Cerebellar nuclear complex (tissue), 1 donor: ENCODE results near the gene ENPP7.

Source experiments
- DNase-seq, 2 experiments: peaks; one replicate each; lab custom pipeline; 2025; lab: John Stamatoyannopoulos, UW

The ENPP7 gene

DNA sequence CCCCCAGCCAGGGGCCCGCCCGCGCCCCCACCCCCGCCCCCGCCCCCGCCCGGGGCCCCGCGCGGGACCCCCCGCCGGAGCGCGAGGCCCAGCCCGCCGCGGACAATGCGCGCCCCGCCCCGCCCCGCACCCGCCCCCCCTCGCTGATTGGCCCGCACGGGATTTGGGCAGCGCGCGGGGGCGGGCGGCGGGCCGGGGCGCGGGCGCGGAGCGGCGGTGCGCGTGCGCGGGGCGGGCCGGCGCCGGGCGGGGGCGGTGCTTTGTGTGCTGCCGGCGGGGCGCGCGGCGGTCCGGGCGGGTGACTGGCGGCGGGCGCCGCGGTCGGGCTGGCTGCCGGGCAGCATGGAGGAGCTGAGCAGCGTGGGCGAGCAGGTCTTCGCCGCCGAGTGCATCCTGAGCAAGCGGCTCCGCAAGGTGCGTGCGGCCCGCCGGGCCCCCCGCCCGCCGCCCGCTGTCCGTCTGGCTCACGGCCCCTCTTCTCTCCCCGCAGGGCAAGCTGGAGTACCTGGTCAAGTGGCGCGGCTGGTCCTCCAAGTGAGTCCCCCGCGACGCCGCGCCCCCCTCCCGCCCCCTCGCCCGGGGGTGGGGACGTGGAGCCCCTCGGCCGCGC, 47.3 kb downstream of the ENPP7 start, which contains the start of gene CBX2:
TSS of gene CBX2 (plus strand) at position 255 of the 610 bp plus-strand sequence. CDS start at position 343, 88 bp downstream.
- DNase-seq: no peak

DNA sequence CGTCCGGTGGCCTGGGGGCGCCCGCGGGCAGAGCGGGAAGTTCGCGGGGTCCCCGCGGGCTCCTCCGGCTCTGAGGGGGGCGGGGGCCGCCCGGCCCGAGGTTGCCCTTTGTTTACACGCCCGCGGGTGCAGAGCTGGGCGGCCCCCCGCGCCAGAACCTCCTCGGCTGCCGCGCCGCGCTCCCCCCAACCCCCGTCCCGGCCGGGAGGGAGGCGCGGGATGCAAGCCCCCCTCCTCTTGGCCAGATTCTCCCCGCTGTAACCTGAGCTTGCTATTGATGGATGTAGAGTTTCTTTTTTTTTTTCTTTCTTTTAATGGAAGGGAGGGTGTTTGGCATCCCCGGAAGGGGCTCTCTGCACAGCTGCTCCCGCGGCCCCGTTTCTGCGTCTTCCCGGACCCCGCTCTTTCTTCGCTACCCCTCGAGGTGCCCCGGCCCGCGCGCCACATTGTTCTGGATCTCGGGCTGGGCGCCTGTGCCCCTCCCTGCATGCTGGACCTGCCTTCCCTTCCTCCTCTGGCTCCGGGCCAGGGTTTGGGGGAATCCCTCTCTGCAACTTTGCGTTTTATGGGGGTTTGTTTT, 47.9 kb downstream of the ENPP7 start:
- no peak for DNase-seq

DNA sequence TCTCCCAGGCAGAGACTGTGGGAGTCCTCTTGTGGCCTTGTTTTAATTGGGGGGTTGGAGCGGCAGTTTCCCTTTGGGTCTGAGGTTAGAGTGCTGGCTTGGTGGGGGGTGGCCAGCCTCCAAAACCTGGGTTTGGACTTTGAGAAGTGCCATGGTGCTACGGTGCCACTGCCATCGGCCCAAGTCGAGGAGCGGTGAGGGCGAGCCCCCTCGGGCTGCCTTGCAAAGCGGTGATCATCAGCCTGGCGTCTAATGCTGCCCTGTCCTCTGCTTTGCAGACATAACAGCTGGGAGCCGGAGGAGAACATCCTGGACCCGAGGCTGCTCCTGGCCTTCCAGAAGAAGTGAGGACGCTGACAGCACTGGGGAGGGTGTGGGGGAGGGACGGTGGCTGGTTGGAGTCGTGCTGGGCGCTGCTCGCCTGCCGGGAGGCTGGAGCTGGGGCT, 48.4 kb downstream of the ENPP7 start:
- no peak for DNase-seq

DNA sequence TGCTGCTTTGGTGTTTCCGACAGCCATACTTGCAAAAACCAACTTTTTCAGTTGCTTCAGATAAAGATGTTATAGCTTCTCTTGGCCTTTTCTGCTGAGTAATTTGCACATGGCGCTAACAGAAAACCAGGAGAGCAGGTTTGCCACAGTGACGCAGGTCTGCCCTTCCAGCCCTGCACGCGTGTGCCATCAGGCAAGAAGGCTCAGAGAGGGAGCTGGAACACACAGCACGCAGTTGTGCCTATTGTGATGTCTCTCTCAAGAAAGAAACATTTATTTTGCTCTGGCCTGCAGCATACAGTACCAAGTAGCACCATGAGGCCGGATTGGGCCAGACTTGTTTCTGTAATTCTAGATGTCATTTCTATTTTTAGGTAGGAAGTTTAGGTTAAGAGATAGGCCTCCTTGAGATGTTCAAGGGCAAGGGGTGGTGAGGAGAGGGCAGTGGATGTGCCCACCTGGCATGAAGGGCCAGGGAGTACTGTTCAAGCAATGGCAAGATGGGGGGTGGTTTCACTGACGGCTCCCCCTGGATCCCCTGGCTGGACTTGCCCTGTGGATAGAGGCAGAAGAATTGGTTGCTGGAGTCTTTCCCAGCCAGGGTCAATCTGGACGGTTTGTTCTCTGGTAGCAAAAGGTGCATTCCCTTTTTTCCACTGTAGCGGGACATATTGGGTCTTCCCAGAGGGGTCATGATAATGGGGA, 49.1 kb downstream of the ENPP7 start:
- no peak for DNase-seq

DNA sequence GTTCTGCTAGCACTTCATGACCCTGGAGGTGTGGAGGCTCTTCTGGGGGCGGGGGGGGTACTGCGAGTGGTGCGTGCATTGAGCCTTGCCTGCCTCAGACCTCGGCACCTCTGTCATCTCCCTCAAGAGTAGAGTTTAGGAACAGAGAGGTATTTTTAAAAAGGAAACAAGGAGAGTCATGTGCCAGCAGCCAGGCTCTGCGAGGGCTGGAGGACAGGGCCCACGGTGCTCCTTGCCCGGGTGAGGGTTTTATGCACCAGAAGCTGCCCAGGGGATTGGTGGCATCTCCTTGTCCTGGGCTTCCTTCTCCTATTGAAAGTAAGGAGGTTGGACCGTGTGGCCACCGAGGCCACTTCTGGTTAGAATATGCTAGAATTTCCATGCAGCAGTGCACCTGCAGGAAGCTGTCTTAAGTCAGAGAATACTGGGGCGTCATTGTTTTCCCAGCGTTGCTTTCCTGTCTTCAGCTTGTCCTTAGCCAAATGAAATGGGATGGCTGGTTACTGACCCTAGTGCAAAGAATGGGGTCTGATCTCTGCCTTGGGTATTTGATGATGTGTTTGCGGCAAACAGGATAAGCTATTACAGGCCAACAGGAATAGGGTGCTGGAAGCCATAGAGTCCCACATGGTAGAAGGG, 50.4 kb downstream of the ENPP7 start:
- no peak for DNase-seq

DNA sequence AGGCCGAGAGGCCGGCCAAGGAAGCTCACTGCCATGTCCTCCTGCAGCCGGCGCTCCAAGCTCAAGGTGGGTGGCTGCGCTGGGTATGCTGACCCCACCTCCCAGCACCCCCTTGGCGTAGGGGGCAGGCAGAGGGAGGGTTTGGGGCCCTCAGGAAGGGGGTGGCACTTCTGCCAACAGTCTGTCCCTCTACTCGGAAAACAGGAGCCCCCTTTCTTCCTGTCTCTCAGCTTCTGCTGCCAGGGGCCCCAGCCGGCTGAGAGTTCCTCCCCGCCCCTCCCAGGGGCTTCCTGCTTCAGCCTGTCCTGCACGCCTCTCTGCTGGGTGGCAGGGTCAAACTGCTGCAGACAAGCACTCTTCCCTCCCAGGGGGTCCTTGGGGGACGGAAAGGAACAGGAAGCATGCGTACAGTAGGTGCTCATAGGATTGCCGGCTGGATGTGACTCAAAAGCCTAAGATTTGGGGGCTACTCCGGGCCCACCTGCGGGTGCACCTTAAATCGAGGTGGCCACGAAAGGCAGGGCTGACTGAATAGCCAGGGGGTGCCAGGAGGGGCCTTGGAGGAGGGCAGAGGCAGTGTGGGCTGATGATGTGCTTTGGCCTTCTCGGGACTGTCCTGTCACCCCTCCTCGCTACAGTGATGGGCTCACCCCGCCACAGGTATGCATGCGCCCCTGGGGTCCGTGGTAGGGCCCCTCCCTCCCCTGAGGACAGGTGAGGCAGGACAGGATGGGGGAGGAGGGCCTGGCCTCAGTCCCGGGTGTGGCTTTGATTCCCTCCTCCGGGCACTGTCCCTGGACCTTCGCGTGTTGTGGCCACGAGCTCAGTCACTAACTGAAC, 51.2 kb downstream of the ENPP7 start:
- DNase-seq: no peak

DNA sequence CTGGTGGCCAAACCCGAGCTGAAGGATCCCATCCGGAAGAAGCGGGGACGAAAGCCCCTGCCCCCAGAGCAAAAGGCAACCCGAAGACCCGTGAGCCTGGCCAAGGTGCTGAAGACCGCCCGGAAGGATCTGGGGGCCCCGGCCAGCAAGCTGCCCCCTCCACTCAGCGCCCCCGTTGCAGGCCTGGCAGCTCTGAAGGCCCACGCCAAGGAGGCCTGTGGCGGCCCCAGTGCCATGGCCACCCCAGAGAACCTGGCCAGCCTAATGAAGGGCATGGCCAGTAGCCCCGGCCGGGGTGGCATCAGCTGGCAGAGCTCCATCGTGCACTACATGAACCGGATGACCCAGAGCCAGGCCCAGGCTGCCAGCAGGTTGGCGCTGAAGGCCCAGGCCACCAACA, 53.1 kb downstream of the ENPP7 start:
- no peak for DNase-seq

DNA sequence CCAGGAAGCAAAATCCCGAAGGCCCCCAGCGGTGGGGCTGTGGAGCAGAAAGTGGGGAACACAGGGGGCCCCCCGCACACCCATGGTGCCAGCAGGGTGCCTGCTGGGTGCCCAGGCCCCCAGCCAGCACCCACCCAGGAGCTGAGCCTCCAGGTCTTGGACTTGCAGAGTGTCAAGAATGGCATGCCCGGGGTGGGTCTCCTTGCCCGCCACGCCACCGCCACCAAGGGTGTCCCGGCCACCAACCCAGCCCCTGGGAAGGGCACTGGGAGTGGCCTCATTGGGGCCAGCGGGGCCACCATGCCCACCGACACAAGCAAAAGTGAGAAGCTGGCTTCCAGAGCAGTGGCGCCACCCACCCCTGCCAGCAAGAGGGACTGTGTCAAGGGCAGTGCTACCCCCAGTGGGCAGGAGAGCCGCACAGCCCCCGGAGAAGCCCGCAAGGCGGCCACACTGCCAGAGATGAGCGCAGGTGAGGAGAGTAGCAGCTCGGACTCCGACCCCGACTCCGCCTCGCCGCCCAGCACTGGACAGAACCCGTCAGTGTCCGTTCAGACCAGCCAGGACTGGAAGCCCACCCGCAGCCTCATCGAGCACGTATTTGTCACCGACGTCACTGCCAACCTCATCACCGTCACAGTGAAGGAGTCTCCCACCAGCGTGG, 53.7 kb downstream of the ENPP7 start:
- DNase-seq: no peak

DNA sequence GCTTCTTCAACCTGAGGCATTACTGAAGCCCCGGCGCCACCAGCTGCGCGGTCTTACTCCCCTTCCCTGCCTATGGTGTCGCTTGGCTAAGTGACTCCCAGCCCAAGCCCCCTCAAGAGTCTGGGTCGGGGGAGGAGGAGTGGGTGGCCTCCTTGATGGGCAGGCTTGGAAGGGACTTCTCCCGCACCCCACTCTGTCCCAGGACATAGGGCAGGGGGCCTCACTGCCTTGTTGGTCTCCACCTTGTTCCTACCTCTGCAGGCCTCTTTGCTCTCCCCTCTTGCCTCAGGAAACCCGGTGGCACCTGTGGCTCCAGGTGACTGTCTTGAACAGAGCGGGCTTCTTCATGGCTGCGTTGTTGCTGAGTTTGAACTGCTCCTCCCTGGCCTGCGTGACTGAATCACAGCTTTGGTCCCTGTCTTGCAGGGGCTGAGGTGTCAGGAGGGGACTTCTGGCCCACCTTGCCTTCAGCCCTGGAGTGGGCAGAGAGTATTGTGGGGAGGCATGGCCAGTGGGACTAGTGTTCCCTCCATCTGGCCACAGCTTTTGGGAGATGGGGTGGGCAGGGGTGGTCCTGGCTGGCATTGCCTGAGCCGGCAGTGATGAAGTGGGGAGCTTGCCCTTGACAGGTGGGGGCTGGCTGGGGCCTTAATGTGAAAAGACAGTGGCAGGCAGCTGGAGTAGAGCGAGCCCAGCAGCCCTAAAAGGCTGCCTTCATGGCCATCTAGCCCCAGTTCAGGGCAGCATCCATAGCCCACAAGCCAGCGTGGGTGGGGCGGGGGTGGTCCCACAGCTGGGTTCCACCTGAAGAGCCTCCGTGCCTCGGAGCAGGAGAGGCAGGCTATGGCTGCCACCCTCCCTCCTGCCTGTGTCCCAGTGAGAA, 54.5 kb downstream of the ENPP7 start:
- no peak for DNase-seq

DNA sequence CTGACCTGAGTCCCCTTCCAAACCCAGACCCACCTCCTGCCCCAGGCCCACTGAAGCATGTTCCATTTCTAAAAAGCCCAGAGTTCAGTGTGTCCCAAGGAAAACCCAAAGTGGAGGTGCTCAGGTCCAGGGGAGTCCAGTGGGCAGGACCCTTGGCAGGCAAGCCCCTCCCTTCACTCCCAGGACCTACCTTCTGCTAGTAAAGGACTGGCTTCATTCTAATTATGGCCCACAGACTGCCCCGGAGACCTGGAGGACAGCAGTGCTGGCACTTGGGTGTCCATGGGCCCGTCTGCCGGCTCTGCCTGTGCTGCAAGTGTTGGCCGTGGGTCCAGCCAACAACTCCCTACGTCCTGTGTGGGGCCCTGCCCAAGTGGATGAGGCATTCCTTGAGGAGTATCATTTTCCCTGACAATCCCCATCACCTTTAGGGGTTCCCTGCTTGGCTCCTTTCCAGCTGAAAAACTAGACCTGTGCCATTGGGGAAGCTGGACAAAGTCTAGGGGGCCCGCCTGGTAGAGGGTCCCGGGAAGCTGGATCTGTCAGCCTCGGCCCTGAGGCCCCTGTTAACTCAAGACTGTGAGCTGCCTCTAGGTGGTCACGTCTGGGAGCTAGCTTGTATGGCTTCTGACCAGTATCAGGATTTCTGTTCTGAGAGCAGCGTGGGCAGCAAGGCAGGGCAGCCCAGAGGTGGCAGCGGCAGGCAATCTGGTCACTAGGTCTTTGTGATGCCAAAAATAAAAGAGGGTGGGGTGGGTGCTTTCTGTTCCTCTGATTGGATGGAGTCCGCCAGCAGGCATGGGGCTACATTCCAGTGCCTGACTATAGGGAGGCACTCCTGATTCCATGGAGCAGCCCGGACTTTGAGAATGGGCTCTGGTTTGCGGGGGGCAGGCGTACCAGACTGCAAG, 55.4 kb downstream of the ENPP7 start:
- no peak for DNase-seq

DNA sequence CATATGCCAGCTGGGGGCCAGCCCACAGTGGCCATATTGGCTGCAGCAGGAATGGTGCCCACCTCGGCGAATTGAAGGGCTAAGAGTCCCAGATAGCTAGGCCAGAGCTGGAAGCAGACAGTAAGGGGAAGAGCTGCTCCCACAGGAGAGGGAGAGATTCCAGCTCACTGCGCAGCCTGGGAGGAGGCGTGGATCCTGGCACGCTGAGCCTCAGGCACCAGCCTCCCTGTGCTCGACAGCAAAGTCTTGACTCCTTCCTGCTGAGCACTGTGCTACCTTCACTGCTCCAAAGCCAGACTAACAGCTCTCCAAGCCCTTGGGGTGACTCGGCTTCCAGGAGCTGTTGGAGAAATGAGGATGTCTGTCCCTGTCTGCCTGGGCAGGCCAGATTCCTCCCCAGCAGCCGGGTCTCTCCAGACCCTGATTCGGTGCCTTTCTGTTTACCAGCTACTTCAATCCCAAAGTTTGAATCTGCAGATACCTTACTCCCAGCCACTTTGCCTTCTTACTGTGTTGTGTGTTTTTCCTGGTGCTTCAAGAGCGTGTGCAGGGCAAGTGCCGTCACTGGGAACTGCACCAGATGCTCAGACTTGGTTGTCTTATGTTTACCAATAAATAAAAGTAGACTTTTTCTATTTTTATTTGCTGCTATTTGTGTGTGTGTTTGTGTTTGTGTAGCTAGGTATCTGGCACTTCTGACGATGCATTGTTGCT, 56.3 kb downstream of the ENPP7 start:
- no peak for DNase-seq

DNA sequence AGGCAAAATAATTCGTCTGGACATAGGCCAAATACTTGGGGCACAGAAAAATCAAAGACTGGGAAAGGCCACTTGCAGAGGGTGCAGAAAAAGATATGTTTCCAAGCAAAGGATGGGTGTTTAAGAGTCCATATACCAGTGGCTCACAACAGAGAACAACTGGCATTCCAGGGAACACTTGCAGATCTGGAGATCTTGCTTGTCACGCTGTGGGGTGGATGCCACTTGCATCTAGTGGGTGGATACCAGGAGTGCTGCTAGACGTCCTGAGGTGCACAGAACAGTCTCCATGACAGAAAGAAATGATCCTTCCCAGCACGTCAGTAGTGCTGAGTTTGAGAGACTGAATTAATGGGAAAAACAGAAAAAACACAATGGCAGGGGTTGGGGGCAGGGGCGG, 57.7 kb downstream of the ENPP7 start:
- DNase-seq: no peak

DNA sequence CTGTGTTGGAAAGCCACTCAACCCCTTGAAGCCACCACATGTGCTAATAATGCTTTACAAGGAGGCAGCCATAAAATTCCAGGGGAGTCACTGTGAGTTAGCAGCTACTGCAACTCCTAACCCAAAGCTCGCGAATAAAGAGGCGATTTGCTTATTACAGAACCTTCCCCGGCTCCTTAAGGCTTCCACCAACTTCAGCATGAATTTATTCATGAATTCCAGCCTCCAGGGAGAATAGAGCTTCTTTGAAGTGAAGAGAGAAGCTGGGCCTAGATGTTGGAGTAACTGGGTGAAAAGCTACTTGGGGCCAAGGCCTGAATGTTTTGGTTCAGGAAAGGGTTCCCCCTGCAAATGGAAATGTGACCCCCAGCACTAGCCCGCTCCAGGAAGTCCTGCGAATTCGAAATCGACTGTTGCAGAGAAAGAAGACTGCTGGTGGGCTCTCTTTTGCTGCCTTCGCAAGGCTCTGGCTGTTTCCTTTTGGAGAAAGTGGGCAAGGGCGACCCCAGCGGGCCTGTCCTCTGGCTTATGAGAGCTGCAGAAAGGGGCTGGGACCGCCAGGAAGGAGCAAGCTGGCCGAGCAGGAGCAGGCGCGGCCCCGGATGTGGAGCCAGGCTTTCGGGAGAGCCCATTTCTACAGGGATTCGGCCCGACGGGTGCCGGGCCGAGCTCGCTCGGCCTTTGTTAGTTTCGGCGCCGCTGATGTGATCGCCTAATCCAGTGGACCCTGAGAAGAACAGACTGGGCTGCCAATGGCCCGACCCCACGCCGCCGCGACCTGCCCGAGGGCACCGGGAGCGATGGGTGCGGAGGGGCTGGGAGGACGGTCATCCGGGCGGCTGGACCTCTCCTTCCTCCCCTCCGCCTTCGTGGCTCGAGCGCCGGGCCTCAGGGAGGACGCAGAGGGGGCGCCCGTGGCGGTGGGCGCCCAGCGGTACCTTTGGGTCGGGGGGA, 58.5 kb downstream of the ENPP7 start:
- no peak for DNase-seq

DNA sequence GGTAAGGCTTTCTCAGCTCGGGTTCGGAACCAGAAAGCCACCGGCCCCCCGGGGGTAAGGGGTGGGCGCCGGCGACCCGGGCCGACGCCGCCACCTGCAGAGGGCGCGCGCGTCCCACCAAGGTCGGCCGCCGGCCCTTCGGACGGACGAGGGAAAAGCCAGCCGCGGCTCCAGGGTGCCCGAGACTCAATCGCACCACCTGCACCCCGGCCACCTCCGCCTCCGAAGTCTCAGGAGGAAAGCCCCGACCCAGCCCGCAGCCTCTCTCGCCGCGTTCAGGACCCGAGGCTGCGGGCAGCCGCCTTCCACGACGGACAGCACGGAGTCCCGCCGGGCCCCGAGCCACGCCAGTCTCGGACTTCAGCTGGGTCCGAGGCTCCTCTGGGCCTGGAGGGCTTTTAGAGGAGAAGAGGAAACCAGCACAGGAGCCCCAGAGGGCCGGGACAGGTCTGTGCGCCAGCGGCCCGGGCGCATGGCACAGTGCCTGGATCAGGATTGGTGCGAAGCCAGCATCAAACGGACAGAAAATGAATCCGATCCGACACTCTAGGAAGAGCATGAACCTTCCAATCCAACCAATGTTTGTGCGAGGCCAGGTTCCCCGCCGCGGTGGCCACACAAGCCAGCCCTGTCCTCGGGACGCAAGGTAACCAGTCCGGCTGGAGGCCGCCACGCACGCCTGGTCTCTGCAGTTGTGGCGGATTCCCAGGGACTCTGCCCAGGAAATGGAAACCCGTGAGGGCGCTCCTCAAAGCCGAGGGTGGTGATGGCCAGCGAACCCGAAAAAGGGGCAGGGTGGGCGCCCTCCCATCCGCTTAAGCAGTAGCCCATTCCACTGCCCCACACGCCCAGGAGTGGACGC, 59.4 kb downstream of the ENPP7 start:
- DNase-seq: no peak

DNA sequence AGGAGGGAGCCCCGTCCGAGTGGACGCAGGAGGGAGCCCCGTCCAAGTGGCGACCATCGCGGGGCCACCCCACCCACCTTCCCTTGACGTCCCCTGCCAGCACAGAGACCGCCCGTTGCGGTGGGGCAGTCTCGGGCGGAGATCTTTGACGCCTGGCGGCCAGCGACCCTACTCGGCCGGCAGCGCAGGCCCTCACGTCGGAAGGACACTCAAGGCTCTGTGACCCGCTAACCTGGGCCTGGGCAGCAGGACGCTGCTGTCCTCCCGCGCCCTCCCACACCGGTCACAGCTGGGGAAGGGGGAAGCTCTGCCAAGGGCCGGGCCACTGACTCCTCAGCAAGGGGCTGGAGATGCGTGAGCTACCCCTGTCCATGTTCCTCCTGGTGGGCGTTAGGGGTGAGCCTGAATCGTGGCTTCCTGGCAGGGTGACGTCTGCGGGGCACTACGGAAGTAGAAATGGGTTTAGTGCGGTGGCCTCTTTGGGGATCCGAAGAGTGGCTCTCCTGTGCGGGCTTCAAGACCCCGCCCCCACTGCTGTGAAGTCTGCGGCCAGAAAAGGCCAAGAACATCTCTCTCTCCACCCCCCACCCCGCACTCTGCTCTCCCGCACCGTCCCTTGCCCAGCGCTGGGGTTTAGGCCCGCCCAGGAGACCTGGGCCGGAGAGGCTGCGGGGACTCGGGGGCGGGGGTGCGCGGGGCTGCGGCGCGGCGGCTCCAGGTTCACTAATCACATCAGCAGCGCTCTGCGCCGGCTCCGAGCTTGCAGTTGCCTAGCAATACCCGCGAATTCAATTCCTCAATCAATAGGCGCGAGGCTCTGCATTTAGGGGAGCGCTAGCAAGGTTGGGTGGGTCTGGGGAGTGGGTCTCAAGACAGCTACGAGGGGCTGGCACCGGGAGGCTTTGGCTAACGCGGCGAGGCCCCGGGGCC, 60.3 kb downstream of the ENPP7 start:
- DNase-seq: no peak
